ENCODE data around the gene TRPV6. TPM values are rescaled to one million over a fixed set of nuclear protein-coding genes. Genes with fewer than 3 reads are reported as not detected.

The TRPV6 gene
- polyA plus RNA-seq, 1 donor from 2014 or later: 0.30 TPM

DNA sequence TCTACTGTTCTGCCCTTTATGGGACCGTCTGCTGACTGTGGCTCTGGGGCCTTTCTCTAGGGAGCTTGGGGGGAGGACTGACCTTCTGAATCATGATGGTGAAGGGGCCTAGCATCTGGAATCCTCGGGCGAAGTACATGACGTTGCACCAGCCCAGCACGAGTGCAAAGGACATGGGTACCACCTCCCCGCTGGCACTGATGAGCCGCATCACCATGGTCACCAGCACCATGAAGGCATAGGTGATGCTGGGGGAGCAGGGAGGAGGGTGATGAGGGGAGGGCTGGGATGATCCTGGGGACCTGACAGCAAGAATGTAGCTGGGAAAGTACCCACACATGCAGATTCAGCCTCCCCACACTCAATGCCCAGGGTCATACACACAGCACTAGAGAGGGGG is 11.1 kb downstream of the TRPV6 start:
- no peak overlapping the region for H2AFZ ChIP-seq (ENCODE audit: low read depth, low read length)
- no peak overlapping the region for H3K9ac ChIP-seq (ENCODE audit: low read length)
- H3F3A ChIP-seq (ENCODE audit: insufficient read depth, low read length, poor library complexity, severe bottlenecking): no peaks in the 10 kb centered on the region
- no peaks in the 10 kb centered on the region for H4K20me1 ChIP-seq (ENCODE audit: insufficient read depth)
- no peaks in the 10 kb centered on the region for H3K27me3 ChIP-seq (ENCODE audit: insufficient read depth, low read depth, low read length)
- H3K4me2 ChIP-seq (ENCODE audit: low read length): no peak overlapping the region
- H3K27ac ChIP-seq (ENCODE audit: low read length): no peak overlapping the region
- no peak for TF ChIP-seq RAD21 (conservative IDR thresholded peaks at IDR 0.05)
- no peak for TF ChIP-seq MXI1 (conservative IDR thresholded peaks at IDR 0.05; ENCODE audit: poor library complexity, severe bottlenecking)
- TF ChIP-seq POLR2AphosphoS5 (IDR thresholded peaks at IDR 0.05): no peak
- no peak for TF ChIP-seq TAF1 (IDR thresholded peaks at IDR 0.05; ENCODE audit: low read depth)
- TF ChIP-seq EZH2 (IDR thresholded peaks at IDR 0.05; ENCODE audit: borderline replicate concordance, insufficient read depth, low read length, poor library complexity, severe bottlenecking): no peak
- TF ChIP-seq, protein P1, sequence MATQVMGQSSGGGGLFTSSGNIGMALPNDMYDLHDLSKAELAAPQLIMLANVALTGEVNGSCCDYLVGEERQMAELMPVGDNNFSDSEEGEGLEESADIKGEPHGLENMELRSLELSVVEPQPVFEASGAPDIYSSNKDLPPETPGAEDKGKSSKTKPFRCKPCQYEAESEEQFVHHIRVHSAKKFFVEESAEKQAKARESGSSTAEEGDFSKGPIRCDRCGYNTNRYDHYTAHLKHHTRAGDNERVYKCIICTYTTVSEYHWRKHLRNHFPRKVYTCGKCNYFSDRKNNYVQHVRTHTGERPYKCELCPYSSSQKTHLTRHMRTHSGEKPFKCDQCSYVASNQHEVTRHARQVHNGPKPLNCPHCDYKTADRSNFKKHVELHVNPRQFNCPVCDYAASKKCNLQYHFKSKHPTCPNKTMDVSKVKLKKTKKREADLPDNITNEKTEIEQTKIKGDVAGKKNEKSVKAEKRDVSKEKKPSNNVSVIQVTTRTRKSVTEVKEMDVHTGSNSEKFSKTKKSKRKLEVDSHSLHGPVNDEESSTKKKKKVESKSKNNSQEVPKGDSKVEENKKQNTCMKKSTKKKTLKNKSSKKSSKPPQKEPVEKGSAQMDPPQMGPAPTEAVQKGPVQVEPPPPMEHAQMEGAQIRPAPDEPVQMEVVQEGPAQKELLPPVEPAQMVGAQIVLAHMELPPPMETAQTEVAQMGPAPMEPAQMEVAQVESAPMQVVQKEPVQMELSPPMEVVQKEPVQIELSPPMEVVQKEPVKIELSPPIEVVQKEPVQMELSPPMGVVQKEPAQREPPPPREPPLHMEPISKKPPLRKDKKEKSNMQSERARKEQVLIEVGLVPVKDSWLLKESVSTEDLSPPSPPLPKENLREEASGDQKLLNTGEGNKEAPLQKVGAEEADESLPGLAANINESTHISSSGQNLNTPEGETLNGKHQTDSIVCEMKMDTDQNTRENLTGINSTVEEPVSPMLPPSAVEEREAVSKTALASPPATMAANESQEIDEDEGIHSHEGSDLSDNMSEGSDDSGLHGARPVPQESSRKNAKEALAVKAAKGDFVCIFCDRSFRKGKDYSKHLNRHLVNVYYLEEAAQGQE (IDR thresholded peaks at IDR 0.05; ENCODE audit: borderline replicate concordance): no peak
- TF ChIP-seq EP300 (conservative IDR thresholded peaks at IDR 0.05; ENCODE audit: poor library complexity, severe bottlenecking): no peak
- TF ChIP-seq CTCF (IDR thresholded peaks at IDR 0.05; ENCODE audit: poor library complexity, severe bottlenecking): no peak
- TF ChIP-seq SMC3 (conservative IDR thresholded peaks at IDR 0.05; ENCODE audit: poor library complexity): no peak
- H3K9me2 ChIP-seq (ENCODE audit: insufficient read depth, low read length): no peaks in the 10 kb centered on the region
- no peak overlapping the region for H3K4me3 ChIP-seq (ENCODE audit: low read length)
- H3K36me3 ChIP-seq (ENCODE audit: insufficient read depth, low read length): no peaks in the 10 kb centered on the region
- H3K79me2 ChIP-seq (replicated peaks; ENCODE audit: insufficient read depth, low read length): no peaks in the 10 kb centered on the region
- no peaks in the 10 kb centered on the region for H3K9me3 ChIP-seq (ENCODE audit: low read length)

DNA sequence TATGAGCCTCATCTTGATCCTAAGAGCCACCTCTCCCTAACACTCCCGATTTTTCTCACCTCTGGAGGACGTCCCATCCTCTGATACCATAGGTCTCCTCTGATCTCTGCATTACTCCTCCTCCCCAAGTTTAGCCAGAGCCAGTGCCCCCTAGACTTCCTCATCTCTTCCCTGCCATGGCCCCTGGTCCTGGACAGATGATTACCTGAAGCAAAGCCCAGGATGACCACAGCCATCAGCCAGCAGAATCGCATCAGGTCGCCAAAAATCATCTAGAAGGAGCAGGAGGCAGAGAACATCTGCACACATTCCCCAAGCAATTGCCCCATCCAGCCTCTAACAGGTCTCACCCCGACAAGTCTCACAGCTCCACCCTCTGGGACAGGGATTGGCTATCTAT is 11.7 kb downstream of the TRPV6 start:
- H3K9me3 ChIP-seq (ENCODE audit: low read length): no peaks in the 10 kb centered on the region
- no peak overlapping the region for H3K4me2 ChIP-seq (ENCODE audit: low read length)
- H3K79me2 ChIP-seq (replicated peaks; ENCODE audit: insufficient read depth, low read length): no peaks in the 10 kb centered on the region
- H3K9me2 ChIP-seq (ENCODE audit: insufficient read depth, low read length): no peaks in the 10 kb centered on the region
- TF ChIP-seq EZH2 (IDR thresholded peaks at IDR 0.05; ENCODE audit: borderline replicate concordance, insufficient read depth, low read length, poor library complexity, severe bottlenecking): no peak
- no peak for TF ChIP-seq MXI1 (conservative IDR thresholded peaks at IDR 0.05; ENCODE audit: poor library complexity, severe bottlenecking)
- H3K27me3 ChIP-seq (ENCODE audit: insufficient read depth, low read depth, low read length): no peaks in the 10 kb centered on the region
- H3F3A ChIP-seq (ENCODE audit: insufficient read depth, low read length, poor library complexity, severe bottlenecking): no peaks in the 10 kb centered on the region
- no peak overlapping the region for H3K4me3 ChIP-seq (ENCODE audit: low read length)
- H3K9ac ChIP-seq (ENCODE audit: low read length): no peak overlapping the region
- no peak overlapping the region for H2AFZ ChIP-seq (ENCODE audit: low read depth, low read length)
- no peaks in the 10 kb centered on the region for H4K20me1 ChIP-seq (ENCODE audit: insufficient read depth)
- H3K27ac ChIP-seq (ENCODE audit: low read length): no peak overlapping the region
- no peaks in the 10 kb centered on the region for H3K36me3 ChIP-seq (ENCODE audit: insufficient read depth, low read length)
